Lower lobe of right lung (tissue), 2 donors: ENCODE data around the gene FADS1. TPM values are rescaled to one million over a fixed set of nuclear protein-coding genes. Genes with fewer than 3 reads are reported as not detected.

Experiments used
- ATAC-seq, 2 donors: fragments of 200-7000 bp; cut with Tn5 transposase; one replicate each; pipeline ENCODE4 v1.9.1; 2020 to 2022; ENCODE audit warnings: mild to moderate bottlenecking in 2 of 2, moderate library complexity in 2 of 2
- DNase-seq: peaks from one replicate; pipeline ENCODE4 v3.0.0-alpha.2; 2020
- H3K27ac ChIP-seq: fragments of 200-600 bp; one replicate; pipeline ENCODE4 v1.8.0; 2022
- H3K27me3 ChIP-seq: fragments of 200-600 bp; one replicate; pipeline ENCODE4 v1.8.0; 2022; ENCODE audit warnings: low read depth
- H3K36me3 ChIP-seq: fragments of 200-600 bp; one replicate; pipeline ENCODE4 v1.8.0; 2022; ENCODE audit warnings: mild to moderate bottlenecking
- H3K4me1 ChIP-seq: fragments of 200-600 bp; one replicate; pipeline ENCODE4 v1.8.0; 2022
- H3K4me3 ChIP-seq: fragments of 200-600 bp; one replicate; pipeline ENCODE4 v1.8.0; 2022; ENCODE audit warnings: mild to moderate bottlenecking
- H3K9me3 ChIP-seq: fragments of 200-600 bp; one replicate; pipeline ENCODE4 v1.8.0; 2022
- CTCF ChIP-seq: fragments of 200-600 bp; IDR thresholded peaks from one replicate; pipeline ENCODE4 v1.8.0; 2022; ENCODE audit warnings: antibody characterized with exemption, mild to moderate bottlenecking
- intact Hi-C: fragments of 100-400 bp; cut with DNase I; formaldehyde crosslinking; loops from one replicate; pipeline ENCODE4 v1.11.0; 2022
- total RNA-seq: library from RNA; stranded (reverse); fragmentation: NEBNext Ultra II Directional; extraction: Animal tissue kit (Norgen Biotek cat#: 25700); gene quantifications from one replicate; pipeline ENCODE4 v1.2.1, GENCODE V29; 2021
- donor health status: DM: no; HTN: yes; CAD: no; lungs with severe emphysema.

FADS1 gene
- total RNA-seq, 1 donor from 2014 or later: 63.6 TPM

DNA sequence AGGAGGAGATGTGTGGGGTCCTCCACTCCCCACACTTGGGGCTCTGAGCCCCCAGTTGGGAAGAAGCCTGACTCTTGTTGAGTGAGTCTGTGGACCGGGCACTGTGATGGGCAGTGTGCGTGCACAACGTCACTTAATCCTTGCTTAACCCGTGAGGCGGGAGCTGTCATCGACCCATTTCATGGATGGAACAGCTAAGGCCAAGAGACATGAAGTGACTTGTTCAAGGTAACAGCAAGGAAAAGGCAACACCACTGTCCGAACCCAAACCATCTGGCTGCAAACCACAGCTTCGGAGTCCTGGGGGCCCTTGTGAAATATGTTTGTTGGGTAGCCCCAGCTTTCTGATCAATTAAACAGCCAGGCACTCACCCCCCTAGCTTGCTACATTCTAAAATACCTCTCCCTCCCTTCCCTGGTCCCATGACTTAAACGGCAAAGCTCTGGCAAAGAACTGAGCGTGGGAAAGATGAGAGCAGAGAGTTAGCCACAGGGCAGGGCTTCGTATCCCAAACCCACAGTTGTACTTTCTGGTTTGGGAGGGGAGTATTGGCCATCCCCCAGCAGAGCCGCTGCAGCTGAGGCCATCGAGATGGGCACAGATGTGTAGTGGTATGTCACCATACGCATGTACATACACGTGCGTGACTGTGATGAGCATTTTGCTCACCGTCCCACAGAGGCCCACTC lies 37.5 kb upstream of the FADS1 start:
- no peak for TF ChIP-seq CTCF
- intact Hi-C loops: no loop called here
- H3K36me3 ChIP-seq: peaks cover 52% of the 10 kb centered on the region
- ATAC-seq (peak in 1 of 2 donors; percentile 7), DNase-seq (no peak)
- H3K27ac ChIP-seq: no peak overlapping the region
- no peaks in the 10 kb centered on the region for H3K4me1 ChIP-seq
- H3K27me3 ChIP-seq: no peaks in the 10 kb centered on the region
- H3K4me3 ChIP-seq: no peak overlapping the region
- H3K9me3 ChIP-seq: no peaks in the 10 kb centered on the region

DNA sequence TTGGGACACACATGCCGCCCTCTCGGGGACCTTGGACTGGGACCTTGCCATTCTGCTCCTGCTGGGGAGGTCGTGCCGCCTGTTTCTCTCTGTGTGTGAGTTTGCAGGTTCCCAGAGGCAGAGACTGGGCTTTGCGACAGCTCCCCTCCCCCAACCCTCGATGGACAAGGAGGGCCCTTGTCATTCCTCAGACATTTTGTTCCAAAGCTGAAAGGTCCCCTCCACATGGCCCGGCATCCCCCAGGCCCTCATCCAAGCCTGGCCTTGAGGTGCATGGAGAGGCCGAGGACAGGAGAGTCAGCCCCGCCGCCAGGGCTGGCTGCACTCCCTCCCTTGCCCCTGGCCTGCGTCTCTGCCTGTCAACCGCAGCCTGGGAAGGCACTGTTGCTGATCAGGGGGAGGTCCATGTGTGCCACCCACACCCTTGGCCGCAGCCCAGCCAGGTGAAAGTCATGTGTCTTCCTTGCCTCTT lies 36.9 kb upstream of the FADS1 start:
- no peak for DNase-seq
- peak in 1 of 2 donors; percentile 23 for ATAC-seq
- H3K36me3 ChIP-seq: peaks cover 55% of the 10 kb centered on the region

DNA sequence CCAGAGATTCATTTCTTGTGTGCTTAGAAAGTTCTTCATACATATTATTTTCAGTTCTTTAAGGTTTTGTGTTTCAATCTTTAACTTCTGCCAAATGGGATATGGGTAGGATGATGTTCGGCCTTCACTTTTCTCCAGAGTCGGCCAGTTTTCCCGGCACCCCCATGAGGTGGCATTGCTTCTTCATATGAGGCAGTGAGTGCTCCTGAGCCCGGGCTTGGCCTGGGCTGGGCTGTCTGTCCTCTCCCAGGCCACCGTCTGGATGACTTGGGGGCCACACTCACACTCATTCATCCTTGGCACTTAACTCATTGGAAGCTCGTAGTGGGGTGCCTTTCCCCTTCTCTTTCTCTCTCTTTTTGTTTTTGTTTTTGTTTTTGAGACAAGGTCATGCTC lies 35.1 kb upstream of the FADS1 start:
- Histone ChIP-seq H3K4me1 (no peaks in the 10 kb centered on the region), H3K4me3 (no peak overlapping the region), H3K27ac (no peak overlapping the region), H3K36me3 (peaks cover 57% of the 10 kb centered on the region), H3K9me3 (no peaks in the 10 kb centered on the region), H3K27me3 (no peaks in the 10 kb centered on the region)
- ATAC-seq: no peak
- DNase-seq: no peak
- intact Hi-C loops: no loop called here
- no peak for TF ChIP-seq CTCF

More for the DNA sequence above, 36.9 kb upstream of the FADS1 start:
- Histone ChIP-seq H3K27ac (no peak overlapping the region), H3K4me1 (no peaks in the 10 kb centered on the region), H3K27me3 (no peaks in the 10 kb centered on the region), H3K9me3 (no peaks in the 10 kb centered on the region), H3K4me3 (no peak overlapping the region)
- TF ChIP-seq CTCF: no peak
- intact Hi-C loops: no loop called here

- DNase-seq: no peak
- TF ChIP-seq CTCF: no peak
- intact Hi-C loops: no loop called here
- no peak overlapping the region for H3K4me3 ChIP-seq
- no peak for ATAC-seq
- H3K9me3 ChIP-seq: no peaks in the 10 kb centered on the region
- H3K27ac ChIP-seq: no peak overlapping the region
- peaks cover 55% of the 10 kb centered on the region for H3K36me3 ChIP-seq
- H3K4me1 ChIP-seq: no peaks in the 10 kb centered on the region
- H3K27me3 ChIP-seq: no peaks in the 10 kb centered on the region
Observed at GRCh38 chr11:61851113-61851899, 34.5 kb upstream of the FADS1 start.

- H3K27me3 ChIP-seq: no peaks in the 10 kb centered on the region
- no peak for DNase-seq
- H3K4me1 ChIP-seq: no peaks in the 10 kb centered on the region
- no peak overlapping the region for H3K4me3 ChIP-seq
- H3K27ac ChIP-seq: no peak overlapping the region
- intact Hi-C loops: no loop called here
- no peak for ATAC-seq
- TF ChIP-seq CTCF: no peak
- no peaks in the 10 kb centered on the region for H3K9me3 ChIP-seq
- peaks cover 55% of the 10 kb centered on the region for H3K36me3 ChIP-seq
Observed at GRCh38 chr11:61850687-61851086, 33.9 kb upstream of the FADS1 start.
